NCI-H82 treated with DMSO at 0.1 percent for 48 hours (cell line): ENCODE measurements around the gene PROSER1.
"Not testable (repeated sequence)": the region's sequence is repeated elsewhere in the genome, so short reads cannot be mapped to it uniquely, and the experiment has no call there.

Experiments used
- DNase-seq: peaks from one replicate; lab custom pipeline; 2025; ENCODE audit not compliant: unreplicated experiment; lab: John Stamatoyannopoulos, UW

PROSER1 gene

GRCh38 chr13:39032150-39032549 is 5.7 kb downstream of the PROSER1 start:
- no peak for DNase-seq

- no peak for DNase-seq
Measured at GRCh38 chr13:39025433-39025839, 12.5 kb downstream of the PROSER1 start.

GRCh38 chr13:39023761-39024160 is 14.1 kb downstream of the PROSER1 start:
- DNase-seq: no peak

GRCh38 chr13:39023316-39023715 is 14.6 kb downstream of the PROSER1 start:
- no peak for DNase-seq

- no peak for DNase-seq
Measured at GRCh38 chr13:39020853-39021462, 16.9 kb downstream of the PROSER1 start.

- no peak for DNase-seq
Measured at GRCh38 chr13:39016787-39017186, 21.1 kb downstream of the PROSER1 start.

GRCh38 chr13:39016087-39016486 is 21.8 kb downstream of the PROSER1 start:
- DNase-seq: no peak

- DNase-seq: no peak
Measured at GRCh38 chr13:39013462-39013861, 24.4 kb downstream of the PROSER1 start.

- no peak for DNase-seq
Measured at GRCh38 chr13:39012608-39013007, 25.3 kb downstream of the PROSER1 start.

- DNase-seq: not testable (repeated sequence)
Measured at GRCh38 chr13:39006371-39007111, 31.3 kb downstream of the PROSER1 start.

- DNase-seq: no peak
Measured at GRCh38 chr13:38998739-38999138, 39.1 kb downstream of the PROSER1 start.

- DNase-seq: no peak
Measured at GRCh38 chr13:38993381-38993780, 44.5 kb downstream of the PROSER1 start.

- DNase-seq: no peak
Measured at GRCh38 chr13:38990693-38991092, 47.2 kb downstream of the PROSER1 start, which contains the start of gene STOML3. Gene STOML3 (minus strand): TSS chr13:38990831. CDS start chr13:38990721, 110 bp downstream.

- DNase-seq: no peak
Measured at GRCh38 chr13:38981096-38981495, 56.8 kb downstream of the PROSER1 start.

- no peak for DNase-seq
Measured at GRCh38 chr13:38980750-38981078, 57.2 kb downstream of the PROSER1 start.

GRCh38 chr13:38979891-38980749 is 57.8 kb downstream of the PROSER1 start:
- no peak for DNase-seq

GRCh38 chr13:38970380-38971051 is 67.4 kb downstream of the PROSER1 start:
- DNase-seq: no peak

GRCh38 chr13:38969187-38969586 is 68.7 kb downstream of the PROSER1 start:
- DNase-seq: no peak

GRCh38 chr13:38967446-38967845 is 70.4 kb downstream of the PROSER1 start:
- DNase-seq: no peak

GRCh38 chr13:38965281-38965680 is 72.6 kb downstream of the PROSER1 start:
- DNase-seq: no peak

- DNase-seq: no peak
Measured at GRCh38 chr13:38960175-38960574, 77.7 kb downstream of the PROSER1 start.
